Measurements from ENCODE around the gene KIF11. TPM values are rescaled to one million over a fixed set of nuclear protein-coding genes. Genes with fewer than 3 reads are reported as not detected.
"Not testable (repeated sequence)": the region's sequence is repeated elsewhere in the genome, so short reads cannot be mapped to it uniquely, and the experiment has no call there.

KIF11 gene
- 39.0 and 39.9 TPM in 2 replicates for total RNA-seq

GRCh38 chr10:92592761-92593618, at the start of gene KIF11:
KIF11 (plus strand) TSS chr10:92593130; CDS start chr10:92593376, 246 bp downstream.
- peak within 1 kb of the TSS; percentile 99 for H3K4me3 Mint-ChIP-seq
- intact Hi-C loops (cut with micrococcal nuclease) = loop anchor here (1.0 to 5.0 kb wide), 4 partner anchors 76 to 302 kb away; partner anchors contain the start of genes CPEB3, EXOC6 and MARCHF5
- H3K27me3 Mint-ChIP-seq = no peaks in the 10 kb centered on the region
- DNase-seq = peak; percentile 99
- peaks cover 52% of the 10 kb centered on the region for H3K4me1 Mint-ChIP-seq
- H3K36me3 Mint-ChIP-seq (ENCODE audit: low read depth) = peaks cover 8% of the 10 kb centered on the region
- no peaks in the 10 kb centered on the region for H3K9me3 Mint-ChIP-seq
- H3K27ac Mint-ChIP-seq = peak within 1 kb of the TSS; percentile 98

- Mint-ChIP-seq H3K27me3 (no peaks in the 10 kb centered on the region), H3K27ac (no peak overlapping the region), H3K9me3 (no peaks in the 10 kb centered on the region), H3K36me3 (ENCODE audit: low read depth) (peaks cover 9% of the 10 kb centered on the region), H3K4me1 (peaks cover 23% of the 10 kb centered on the region), H3K4me3 (no peak overlapping the region)
- intact Hi-C loops (cut with micrococcal nuclease) = no loop called here
- peak; percentile 68 for DNase-seq
These were observed 48.6 kb upstream of the KIF11 start for GRCh38 chr10:92544296-92544695.

- DNase-seq = no peak
- no peaks in the 10 kb centered on the region for H3K27me3 Mint-ChIP-seq
- H3K4me1 Mint-ChIP-seq = peaks cover 21% of the 10 kb centered on the region
- H3K27ac Mint-ChIP-seq = no peak overlapping the region
- intact Hi-C loops (cut with micrococcal nuclease) = no loop called here
- H3K9me3 Mint-ChIP-seq = no peaks in the 10 kb centered on the region
- no peak overlapping the region for H3K4me3 Mint-ChIP-seq
- peaks cover 10% of the 10 kb centered on the region for H3K36me3 Mint-ChIP-seq (ENCODE audit: low read depth)
These were observed 47.4 kb upstream of the KIF11 start for GRCh38 chr10:92545556-92545955.

- Mint-ChIP-seq H3K9me3 (no peaks in the 10 kb centered on the region), H3K4me3 (no peak overlapping the region), H3K27me3 (no peaks in the 10 kb centered on the region), H3K4me1 (peaks cover 23% of the 10 kb centered on the region), H3K27ac (no peak overlapping the region), H3K36me3 (ENCODE audit: low read depth) (peaks cover 20% of the 10 kb centered on the region)
- no peak for DNase-seq
- intact Hi-C loops (cut with micrococcal nuclease) = no loop called here
These were observed 45.3 kb upstream of the KIF11 start for GRCh38 chr10:92547676-92548075.

DNA sequence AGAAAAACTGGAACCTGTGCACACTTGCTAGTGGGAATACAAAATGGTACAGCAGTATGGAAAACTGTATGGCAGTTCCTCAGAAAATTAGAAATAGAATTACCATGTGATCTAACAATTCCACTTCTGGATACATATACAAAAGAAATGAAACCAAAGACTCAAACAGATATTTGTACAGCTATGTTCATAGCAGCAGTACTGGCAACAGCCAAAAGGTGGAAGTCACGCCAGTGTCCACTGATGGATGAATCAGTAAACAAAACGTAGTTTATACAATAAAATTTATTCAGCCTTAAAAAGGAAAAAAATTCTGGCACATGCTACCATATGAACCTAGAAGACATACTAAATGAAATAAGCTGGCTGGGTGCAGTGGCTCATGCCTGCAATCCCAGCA, 42.0 kb upstream of the KIF11 start:
- Mint-ChIP-seq H3K36me3 (ENCODE audit: low read depth) (peaks cover 43% of the 10 kb centered on the region), H3K27me3 (no peaks in the 10 kb centered on the region), H3K27ac (no peak overlapping the region), H3K4me1 (peaks cover 4% of the 10 kb centered on the region), H3K9me3 (peaks cover 4% of the 10 kb centered on the region), H3K4me3 (no peak overlapping the region)
- no peak for DNase-seq
- intact Hi-C loops (cut with micrococcal nuclease) = no loop called here

DNA sequence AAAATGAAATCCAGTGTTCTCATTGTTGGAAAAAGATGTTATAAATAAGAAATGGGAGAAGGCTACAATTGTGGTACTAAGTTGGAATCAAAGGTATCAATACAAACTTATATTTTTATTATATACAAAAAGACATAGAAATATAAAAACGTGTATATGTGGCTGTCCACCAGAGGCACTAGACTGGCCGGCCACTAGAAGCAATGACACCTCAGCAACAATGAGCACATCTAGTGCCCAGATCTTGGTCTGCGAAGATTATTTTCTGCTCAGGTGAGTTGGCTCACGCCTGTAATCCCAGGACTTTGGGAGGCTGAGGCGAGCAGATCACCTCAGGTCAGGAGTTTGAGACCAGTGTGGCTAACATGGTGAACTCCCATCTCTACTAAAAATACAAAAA, 40.6 kb upstream of the KIF11 start:
- H3K4me1 Mint-ChIP-seq = peaks cover 3% of the 10 kb centered on the region
- no peak for DNase-seq
- intact Hi-C loops (cut with micrococcal nuclease) = no loop called here
- peaks cover 53% of the 10 kb centered on the region for H3K36me3 Mint-ChIP-seq (ENCODE audit: low read depth)
- H3K27me3 Mint-ChIP-seq = no peaks in the 10 kb centered on the region
- H3K9me3 Mint-ChIP-seq = peaks cover 4% of the 10 kb centered on the region
- no peak overlapping the region for H3K4me3 Mint-ChIP-seq
- no peak overlapping the region for H3K27ac Mint-ChIP-seq

- peaks cover 65% of the 10 kb centered on the region for H3K36me3 Mint-ChIP-seq (ENCODE audit: low read depth)
- peaks cover 4% of the 10 kb centered on the region for H3K9me3 Mint-ChIP-seq
- intact Hi-C loops (cut with micrococcal nuclease) = no loop called here
These were observed 39.0 kb upstream of the KIF11 start for GRCh38 chr10:92553959-92554358.

DNA sequence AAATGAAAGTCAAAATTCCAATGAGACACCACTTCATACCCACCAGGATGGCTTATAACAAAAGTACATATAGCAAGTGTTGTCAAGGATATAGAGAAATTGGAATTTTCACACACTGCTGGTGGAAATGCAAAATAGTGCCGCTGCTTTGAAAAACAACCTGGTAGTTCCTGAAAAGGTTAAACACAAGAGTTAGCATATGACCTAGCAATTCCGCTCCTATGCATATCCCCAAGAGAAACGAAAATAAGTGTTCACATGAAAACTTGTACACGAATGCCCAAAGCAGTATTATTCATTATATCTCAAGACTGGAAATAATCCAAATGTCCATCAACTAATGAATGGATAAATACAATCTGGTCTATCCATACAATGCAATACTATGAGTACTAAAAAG, 33.9 kb upstream of the KIF11 start:
- DNase-seq = no peak
- intact Hi-C loops (cut with micrococcal nuclease) = no loop called here
- Mint-ChIP-seq H3K4me1 (no peaks in the 10 kb centered on the region), H3K4me3 (no peak overlapping the region), H3K36me3 (ENCODE audit: low read depth) (peaks cover 68% of the 10 kb centered on the region), H3K27me3 (no peaks in the 10 kb centered on the region), H3K27ac (no peak overlapping the region), H3K9me3 (peaks cover 9% of the 10 kb centered on the region)

More at GRCh38 chr10:92553959-92554358, 39.0 kb upstream of the KIF11 start:
- Mint-ChIP-seq H3K4me1 (peaks cover 3% of the 10 kb centered on the region), H3K4me3 (no peak overlapping the region), H3K27ac (no peak overlapping the region), H3K27me3 (no peaks in the 10 kb centered on the region)
- no peak for DNase-seq

DNA sequence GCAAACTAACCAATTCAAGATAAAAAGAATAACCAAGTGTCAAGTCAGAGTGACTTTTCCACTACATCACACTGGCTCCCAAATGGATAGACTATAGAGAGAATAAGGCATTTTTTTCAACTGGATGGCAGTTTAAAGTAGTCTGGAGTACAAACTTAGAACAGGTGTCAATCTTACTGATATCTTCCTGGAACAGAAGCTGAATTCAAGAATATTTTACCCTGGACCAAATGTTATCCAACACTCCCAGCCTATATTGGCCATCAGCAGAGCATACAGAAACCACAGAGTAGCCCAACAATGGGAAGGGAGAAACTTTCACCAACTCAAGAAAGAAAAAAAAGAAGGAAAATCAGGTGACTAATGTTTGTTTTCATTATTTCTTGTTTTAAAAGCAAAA, 30.5 kb upstream of the KIF11 start:
- no peak overlapping the region for H3K4me3 Mint-ChIP-seq
- H3K36me3 Mint-ChIP-seq (ENCODE audit: low read depth) = peaks cover 55% of the 10 kb centered on the region
- no peak overlapping the region for H3K27ac Mint-ChIP-seq
- H3K4me1 Mint-ChIP-seq = peaks cover 9% of the 10 kb centered on the region
- intact Hi-C loops (cut with micrococcal nuclease) = no loop called here
- peaks cover 5% of the 10 kb centered on the region for H3K9me3 Mint-ChIP-seq
- no peaks in the 10 kb centered on the region for H3K27me3 Mint-ChIP-seq
- no peak for DNase-seq

GRCh38 chr10:92567952-92568600, 24.9 kb upstream of the KIF11 start:
- Mint-ChIP-seq H3K27ac (no peak overlapping the region), H3K4me3 (no peak overlapping the region), H3K9me3 (no peaks in the 10 kb centered on the region), H3K36me3 (ENCODE audit: low read depth) (peaks cover 44% of the 10 kb centered on the region), H3K4me1 (peaks cover 35% of the 10 kb centered on the region), H3K27me3 (no peaks in the 10 kb centered on the region)
- DNase-seq = no peak
- intact Hi-C loops (cut with micrococcal nuclease) = no loop called here

DNA sequence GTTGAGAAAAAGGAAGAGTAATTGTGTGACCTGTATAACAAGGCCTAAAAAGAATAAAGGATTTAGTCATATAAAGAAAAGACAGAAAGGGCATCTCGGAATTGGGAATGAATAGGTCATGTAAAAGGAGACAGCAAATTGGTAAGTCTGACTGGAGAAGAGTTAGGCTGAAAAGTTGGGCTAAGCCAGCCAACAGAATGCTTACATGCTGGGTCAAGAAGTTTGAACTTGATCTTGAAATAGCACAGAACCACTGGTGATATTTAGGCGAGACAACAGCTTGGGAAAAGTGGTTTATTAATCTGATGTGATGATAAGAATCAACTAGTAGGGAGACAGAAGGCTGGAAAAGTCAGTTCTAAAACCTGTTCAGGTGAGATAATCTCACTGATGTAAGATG, 23.9 kb upstream of the KIF11 start:
- intact Hi-C loops (cut with micrococcal nuclease) = no loop called here
- DNase-seq = no peak
- Mint-ChIP-seq H3K4me3 (no peak overlapping the region), H3K4me1 (peaks cover 35% of the 10 kb centered on the region), H3K27me3 (no peaks in the 10 kb centered on the region), H3K36me3 (ENCODE audit: low read depth) (peaks cover 40% of the 10 kb centered on the region), H3K27ac (no peak overlapping the region), H3K9me3 (no peaks in the 10 kb centered on the region)

GRCh38 chr10:92569663-92570062, 23.3 kb upstream of the KIF11 start:
- H3K9me3 Mint-ChIP-seq, DNase-seq, H3K27ac Mint-ChIP-seq, H3K27me3 Mint-ChIP-seq, H3K4me3 Mint-ChIP-seq: not testable (repeated sequence)
- intact Hi-C loops (cut with micrococcal nuclease) = loop anchor here (5.0 kb wide), 1 partner anchor 277 kb away; the partner anchor contains the start of genes CPEB3 and MARCHF5
- Mint-ChIP-seq H3K4me1 (peaks cover 38% of the 10 kb centered on the region), H3K36me3 (ENCODE audit: low read depth) (peaks cover 39% of the 10 kb centered on the region)

GRCh38 chr10:92571649-92572048, 21.3 kb upstream of the KIF11 start:
- no peaks in the 10 kb centered on the region for H3K27me3 Mint-ChIP-seq
- H3K4me3 Mint-ChIP-seq = peak overlapping the region; percentile 12
- no peak overlapping the region for H3K27ac Mint-ChIP-seq
- intact Hi-C loops (cut with micrococcal nuclease) = loop anchor here (5.0 kb wide), 1 partner anchor 279 kb away; the partner anchor contains the start of genes CPEB3 and MARCHF5
- H3K9me3 Mint-ChIP-seq = no peaks in the 10 kb centered on the region
- H3K36me3 Mint-ChIP-seq (ENCODE audit: low read depth) = peaks cover 30% of the 10 kb centered on the region
- peaks cover 38% of the 10 kb centered on the region for H3K4me1 Mint-ChIP-seq
- no peak for DNase-seq

Data from activated CD4-positive, alpha-beta T cell treated with anti-CD3 and anti-CD28 coated beads, Interleukin-2, amount 10 ng/mL, durations not matched to agents 24 days and 14 days (primary cell).